Stomach smooth muscle (tissue), 2 donors: Measurements from ENCODE around the gene LMCD1.

Experiments used
- H3K27ac ChIP-seq: one replicate; pipeline ENCODE4 v1.7.0; 2013; ENCODE audit warnings: mild to moderate bottlenecking, low read length, inconsistent platforms
- H3K27me3 ChIP-seq, 2 donors: one replicate each; pipeline ENCODE4 v1.7.0; 2013; ENCODE audit warnings: low read length in 2 of 2; ENCODE audit not compliant: insufficient read depth in 2 of 2, control insufficient read depth in 1 of 2
- H3K36me3 ChIP-seq, 2 donors: one replicate each; pipeline ENCODE4 v1.7.0; 2013; ENCODE audit warnings: low read length in 2 of 2; ENCODE audit not compliant: control insufficient read depth in 2 of 2, insufficient read depth in 2 of 2
- H3K4me1 ChIP-seq: one replicate; pipeline ENCODE4 v1.7.0; 2013; ENCODE audit warnings: low read length; ENCODE audit not compliant: control insufficient read depth, insufficient read depth
- H3K4me3 ChIP-seq, 2 donors: one replicate each; pipeline ENCODE4 v1.7.0; 2013; ENCODE audit warnings: low read length in 2 of 2
- H3K9ac ChIP-seq, 2 donors: one replicate each; pipeline ENCODE4 v1.7.0; 2013; ENCODE audit warnings: low read length in 2 of 2, mild to moderate bottlenecking in 1 of 2
- H3K9me3 ChIP-seq, 2 donors: one replicate each; pipeline ENCODE4 v1.7.0; 2013; ENCODE audit warnings: low read length in 2 of 2; ENCODE audit not compliant: control insufficient read depth in 2 of 2
- donor health status: healthy.
- donor health status: Pancreatic carcinoma.

The LMCD1 gene

DNA sequence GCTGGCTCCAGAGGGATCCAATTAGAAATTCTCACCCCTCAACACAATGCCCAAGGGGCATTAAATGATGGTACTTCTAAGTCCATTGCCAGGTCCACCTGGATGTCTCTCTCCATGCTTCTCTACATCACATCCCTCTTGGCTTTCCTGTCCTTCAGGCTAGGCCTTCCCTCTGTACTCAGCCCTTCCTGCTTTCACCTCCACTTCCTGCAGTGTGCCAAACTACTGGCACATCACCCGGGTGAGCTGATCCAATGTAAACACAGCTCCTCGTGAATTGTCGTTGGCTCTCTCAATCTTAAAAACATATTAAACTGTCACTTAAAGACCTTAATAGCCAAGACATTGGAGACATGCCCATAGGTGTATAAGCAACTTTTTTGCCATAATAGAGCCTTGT is 4.0 kb downstream of the LMCD1 start:
- Histone ChIP-seq H3K36me3 (no peaks in the 10 kb centered on the region), H3K27me3 (no peaks in the 10 kb centered on the region), H3K4me3 (no peak overlapping the region), H3K27ac (no peak overlapping the region), H3K9me3 (no peaks in the 10 kb centered on the region), H3K4me1 (peaks cover 4% of the 10 kb centered on the region), H3K9ac (no peak overlapping the region)

DNA sequence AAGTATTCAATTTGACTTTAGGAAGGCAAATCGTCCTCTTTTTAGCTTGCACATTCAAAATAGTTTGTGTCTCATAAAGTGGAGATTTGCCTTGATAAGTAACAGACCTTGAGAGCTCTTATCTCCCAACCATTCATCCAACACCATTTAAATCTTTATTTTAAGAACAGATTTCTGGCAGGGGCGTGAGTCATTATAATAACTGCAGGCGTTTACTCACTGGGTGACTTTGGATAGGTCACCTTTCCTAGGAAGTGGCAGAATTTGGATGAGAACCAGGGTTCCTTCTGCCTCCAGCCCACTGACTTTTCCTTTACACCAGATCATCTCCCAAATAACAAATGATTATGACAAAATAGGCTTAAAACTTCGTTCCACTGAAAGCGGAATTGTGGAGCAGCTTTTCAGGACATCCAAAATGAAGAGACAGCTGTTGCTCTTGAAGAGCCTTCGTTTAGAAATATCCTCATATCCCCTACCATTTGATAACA is 5.0 kb downstream of the LMCD1 start:
- Histone ChIP-seq H3K4me3 (no peak overlapping the region), H3K27me3 (no peaks in the 10 kb centered on the region), H3K27ac (no peak overlapping the region), H3K4me1 (peaks cover 3% of the 10 kb centered on the region), H3K36me3 (no peaks in the 10 kb centered on the region), H3K9ac (no peak overlapping the region), H3K9me3 (no peaks in the 10 kb centered on the region)

DNA sequence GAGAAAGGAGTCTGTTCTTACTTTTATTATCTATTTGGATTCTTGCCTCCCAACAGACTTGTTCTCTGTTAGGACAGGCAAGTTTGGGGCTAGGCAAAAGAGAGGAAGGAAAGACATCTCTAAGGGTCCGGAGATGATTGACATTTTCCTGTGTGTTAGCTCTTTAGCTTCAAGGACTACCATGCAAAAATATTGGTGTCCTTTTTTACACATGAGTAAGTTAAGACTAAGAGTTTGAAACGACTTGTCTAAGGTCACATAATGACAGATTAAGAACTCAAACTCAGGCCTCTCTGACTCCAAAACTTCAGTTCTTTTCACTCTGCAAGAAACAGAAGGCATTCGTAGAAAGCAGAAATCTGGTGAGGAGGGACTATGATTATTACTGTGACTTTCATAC is 5.9 kb downstream of the LMCD1 start:
- no peaks in the 10 kb centered on the region for H3K36me3 ChIP-seq
- H3K4me1 ChIP-seq: peaks cover 3% of the 10 kb centered on the region
- H3K9me3 ChIP-seq: no peaks in the 10 kb centered on the region
- H3K27me3 ChIP-seq: no peaks in the 10 kb centered on the region
- H3K27ac ChIP-seq: no peak overlapping the region
- H3K4me3 ChIP-seq: no peak overlapping the region
- no peak overlapping the region for H3K9ac ChIP-seq

DNA sequence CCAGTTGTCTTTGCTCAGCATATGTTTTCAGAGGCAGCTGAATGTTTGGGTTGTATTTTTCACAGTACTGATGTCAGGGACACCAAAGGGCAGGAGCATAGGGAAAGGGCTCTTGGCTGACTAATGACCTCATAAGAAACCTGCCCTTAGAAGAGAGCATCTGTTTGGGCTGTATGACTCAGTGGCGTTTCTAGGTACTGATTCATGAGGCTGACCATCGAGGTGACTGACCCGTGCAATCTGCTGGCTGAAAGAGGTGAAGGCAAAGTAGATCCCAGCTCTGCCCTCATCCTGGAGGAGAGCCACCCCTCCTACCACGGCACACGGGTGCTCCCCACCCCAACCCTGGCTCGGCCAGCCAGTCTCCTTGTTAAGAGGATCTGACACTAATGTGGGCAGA is 8.3 kb downstream of the LMCD1 start:
- H3K4me3 ChIP-seq: no peak overlapping the region
- H3K9me3 ChIP-seq: no peaks in the 10 kb centered on the region
- no peaks in the 10 kb centered on the region for H3K27me3 ChIP-seq
- H3K36me3 ChIP-seq: no peaks in the 10 kb centered on the region
- H3K27ac ChIP-seq: no peak overlapping the region
- H3K4me1 ChIP-seq: peaks cover 3% of the 10 kb centered on the region
- H3K9ac ChIP-seq: no peak overlapping the region

DNA sequence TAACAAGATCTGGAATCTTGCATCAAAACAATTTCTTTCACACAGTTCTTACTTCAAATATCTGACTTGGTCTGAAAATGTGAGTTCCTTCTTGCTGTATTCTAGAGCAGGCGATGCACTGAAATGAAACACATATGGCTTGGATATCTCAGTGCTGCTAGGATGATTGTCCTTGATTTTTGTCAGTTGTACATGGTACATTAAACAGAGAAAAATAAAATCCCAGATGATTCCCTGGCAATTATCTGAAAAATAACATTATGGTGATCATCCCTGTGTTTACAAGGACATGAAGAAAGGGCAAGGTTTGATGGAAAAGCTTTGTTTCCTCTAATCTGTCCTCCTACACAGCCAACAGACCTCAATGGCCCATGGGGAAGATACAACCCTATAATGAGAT is 10.6 kb downstream of the LMCD1 start:
- H3K4me1 ChIP-seq: peaks cover 3% of the 10 kb centered on the region
- H3K36me3 ChIP-seq: no peaks in the 10 kb centered on the region
- H3K9ac ChIP-seq: no peak overlapping the region
- H3K4me3 ChIP-seq: no peak overlapping the region
- H3K27me3 ChIP-seq: no peaks in the 10 kb centered on the region
- no peak overlapping the region for H3K27ac ChIP-seq
- H3K9me3 ChIP-seq: no peaks in the 10 kb centered on the region

DNA sequence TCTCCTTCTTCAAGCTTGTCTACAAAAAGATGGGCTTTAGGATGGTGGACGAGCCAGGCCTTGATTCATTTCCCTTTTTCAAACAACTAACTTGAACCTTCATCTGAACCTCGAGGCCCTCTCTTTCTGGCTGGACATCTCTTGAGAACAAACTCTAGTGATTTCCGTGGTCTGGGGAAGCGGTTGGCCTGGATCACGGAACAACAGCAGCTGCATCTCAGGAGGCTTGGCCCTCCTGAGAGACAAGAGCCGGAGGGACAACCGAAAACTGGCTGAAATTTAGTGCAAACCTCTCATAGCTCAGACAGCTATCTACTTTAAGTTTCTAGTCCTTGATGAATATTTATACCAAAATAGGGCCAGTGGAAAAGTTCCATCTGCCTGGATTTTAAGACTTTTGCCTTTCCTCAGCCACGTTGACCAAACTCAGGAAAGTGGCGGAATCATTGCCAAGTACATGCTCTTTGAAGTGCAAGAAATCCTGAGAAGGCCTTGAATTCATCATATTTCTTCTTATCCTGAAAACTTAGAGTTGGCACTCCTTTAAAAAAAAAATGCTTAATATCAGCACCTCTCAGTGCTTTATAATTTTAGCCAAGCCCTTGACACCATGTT is 14.5 kb downstream of the LMCD1 start:
- Histone ChIP-seq H3K9ac (no peak overlapping the region), H3K36me3 (no peaks in the 10 kb centered on the region), H3K4me3 (no peak overlapping the region), H3K9me3 (no peaks in the 10 kb centered on the region), H3K27me3 (no peaks in the 10 kb centered on the region), H3K27ac (no peak overlapping the region), H3K4me1 (no peaks in the 10 kb centered on the region)

DNA sequence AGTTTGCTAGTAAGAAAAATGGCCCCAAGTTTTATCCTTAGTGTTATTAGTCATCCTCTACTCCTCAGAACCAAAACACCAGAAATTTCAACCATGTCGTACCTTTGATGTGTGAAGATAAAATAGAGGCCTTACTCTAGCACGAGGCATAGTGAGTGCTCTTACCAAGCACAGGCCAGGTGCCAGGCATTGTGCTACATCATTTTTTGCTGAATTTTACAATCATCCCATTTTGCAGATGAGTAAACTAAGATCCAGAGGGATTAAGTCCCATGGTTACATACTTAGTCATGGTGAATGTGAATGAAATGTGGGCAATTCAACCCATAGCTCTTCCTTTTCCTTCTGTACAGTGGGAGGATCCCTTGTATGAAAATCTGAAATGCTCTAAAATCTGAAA is 15.2 kb downstream of the LMCD1 start:
- Histone ChIP-seq H3K27me3 (no peaks in the 10 kb centered on the region), H3K4me3 (no peak overlapping the region), H3K36me3 (no peaks in the 10 kb centered on the region), H3K27ac (no peak overlapping the region), H3K9ac (no peak overlapping the region), H3K9me3 (no peaks in the 10 kb centered on the region), H3K4me1 (no peaks in the 10 kb centered on the region)

DNA sequence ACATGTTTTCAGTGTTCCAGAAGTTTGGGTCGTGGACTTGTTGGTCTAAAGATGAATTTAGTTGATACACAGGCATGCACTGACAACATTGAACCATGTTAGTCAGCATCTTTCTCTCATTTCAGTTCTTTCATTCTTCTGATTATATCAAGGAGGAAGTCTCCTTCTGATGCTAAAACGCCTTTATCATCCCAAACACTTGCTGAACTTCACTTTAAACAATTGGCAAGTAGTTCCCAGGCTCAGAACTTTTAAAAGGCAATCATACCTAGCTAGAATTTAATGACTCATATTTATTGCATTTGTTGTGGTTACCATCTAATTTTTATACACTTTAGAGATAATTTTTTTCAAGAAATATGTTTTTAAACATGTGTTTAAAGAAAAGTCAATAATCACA is 15.9 kb downstream of the LMCD1 start:
- Histone ChIP-seq H3K36me3 (no peaks in the 10 kb centered on the region), H3K27me3 (no peaks in the 10 kb centered on the region), H3K4me1 (no peaks in the 10 kb centered on the region), H3K9ac (no peak overlapping the region), H3K4me3 (no peak overlapping the region), H3K9me3 (no peaks in the 10 kb centered on the region), H3K27ac (no peak overlapping the region)

DNA sequence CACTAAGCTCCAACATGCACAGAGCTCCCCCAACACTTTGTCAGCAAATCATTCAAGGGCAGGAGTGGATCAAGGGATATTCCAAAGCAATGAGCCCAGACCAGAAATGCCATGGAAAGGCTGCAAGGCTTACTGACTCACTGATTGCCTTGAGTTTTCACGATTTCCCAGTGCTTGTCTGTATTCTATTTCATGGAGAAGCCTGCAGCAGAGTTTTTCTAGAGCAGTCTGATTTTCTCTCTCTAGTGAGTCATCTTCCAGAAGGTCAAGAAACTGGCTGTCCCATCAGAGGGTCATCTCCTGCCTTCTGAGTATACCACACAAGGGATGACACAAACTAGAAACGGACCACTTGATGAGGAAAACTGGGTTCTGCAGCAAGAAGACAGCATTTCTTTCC is 16.5 kb downstream of the LMCD1 start:
- Histone ChIP-seq H3K9ac (no peak overlapping the region), H3K36me3 (no peaks in the 10 kb centered on the region), H3K27me3 (no peaks in the 10 kb centered on the region), H3K4me3 (no peak overlapping the region), H3K4me1 (no peaks in the 10 kb centered on the region), H3K27ac (no peak overlapping the region), H3K9me3 (no peaks in the 10 kb centered on the region)

DNA sequence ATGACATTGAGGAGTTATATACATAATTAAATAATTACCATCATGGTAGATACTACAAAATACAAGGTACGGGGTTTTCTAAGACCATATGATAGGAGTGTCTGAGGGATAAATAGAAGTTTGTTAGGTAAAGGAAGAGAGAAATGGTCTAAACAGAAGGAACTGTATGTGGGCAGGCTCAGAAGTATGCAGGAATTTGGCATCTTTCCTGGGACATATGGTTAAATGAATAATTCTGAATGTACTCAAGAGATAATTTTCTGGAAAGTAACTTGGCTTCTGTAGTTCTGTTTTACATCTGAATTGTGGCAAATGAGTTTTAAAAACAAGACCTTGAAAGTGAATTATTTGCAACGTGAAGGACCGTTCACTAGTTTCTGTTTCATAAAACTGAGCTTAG is 17.5 kb downstream of the LMCD1 start:
- Histone ChIP-seq H3K27ac (no peak overlapping the region), H3K9ac (no peak overlapping the region), H3K36me3 (no peaks in the 10 kb centered on the region), H3K27me3 (no peaks in the 10 kb centered on the region), H3K9me3 (no peaks in the 10 kb centered on the region), H3K4me1 (no peaks in the 10 kb centered on the region), H3K4me3 (no peak overlapping the region)

DNA sequence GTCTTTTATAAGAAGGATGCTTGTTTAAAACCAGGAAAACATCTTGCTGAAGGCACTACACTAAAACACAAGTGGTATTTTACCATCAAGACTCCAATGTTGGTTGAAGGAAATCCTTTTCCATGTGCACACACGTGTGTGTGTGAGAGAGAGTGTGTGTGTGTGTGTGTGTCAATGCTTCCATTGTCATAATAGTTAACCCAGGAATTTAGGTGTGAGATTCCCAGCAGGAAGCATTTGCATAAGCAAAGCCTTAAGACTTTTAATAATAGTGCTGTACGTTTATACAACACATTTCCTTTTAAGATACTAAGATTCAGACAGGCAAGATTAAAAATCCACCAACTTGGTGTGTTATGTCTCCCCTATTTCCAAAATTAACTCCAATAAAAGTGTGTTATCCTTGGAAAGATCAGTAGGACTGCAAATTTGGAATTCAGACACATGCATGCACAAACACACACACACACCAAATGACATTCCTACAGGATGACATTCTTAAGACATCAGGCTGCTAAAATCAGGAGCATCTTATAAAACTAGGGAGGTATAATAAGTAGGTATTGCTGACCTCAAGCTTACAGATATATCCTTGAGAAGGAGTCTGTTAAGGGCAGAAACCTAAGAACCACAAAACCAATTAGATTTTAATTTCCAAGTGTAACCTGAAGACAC is 18.3 kb downstream of the LMCD1 start:
- Histone ChIP-seq H3K4me3 (no peak overlapping the region), H3K4me1 (no peaks in the 10 kb centered on the region), H3K27ac (no peak overlapping the region), H3K9ac (no peak overlapping the region), H3K36me3 (no peaks in the 10 kb centered on the region), H3K27me3 (no peaks in the 10 kb centered on the region), H3K9me3 (no peaks in the 10 kb centered on the region)
